HG03103 (cell line): ENCODE data around the gene UPK3A.

ENCODE experiments used
- ATAC-seq: cut with Tn5 transposase; IDR thresholded peaks from one replicate; pipeline ENCODE4 v1.9.1; 2021; ENCODE audit warnings: low read depth; ENCODE audit not compliant: unreplicated experiment

The UPK3A gene

DNA sequence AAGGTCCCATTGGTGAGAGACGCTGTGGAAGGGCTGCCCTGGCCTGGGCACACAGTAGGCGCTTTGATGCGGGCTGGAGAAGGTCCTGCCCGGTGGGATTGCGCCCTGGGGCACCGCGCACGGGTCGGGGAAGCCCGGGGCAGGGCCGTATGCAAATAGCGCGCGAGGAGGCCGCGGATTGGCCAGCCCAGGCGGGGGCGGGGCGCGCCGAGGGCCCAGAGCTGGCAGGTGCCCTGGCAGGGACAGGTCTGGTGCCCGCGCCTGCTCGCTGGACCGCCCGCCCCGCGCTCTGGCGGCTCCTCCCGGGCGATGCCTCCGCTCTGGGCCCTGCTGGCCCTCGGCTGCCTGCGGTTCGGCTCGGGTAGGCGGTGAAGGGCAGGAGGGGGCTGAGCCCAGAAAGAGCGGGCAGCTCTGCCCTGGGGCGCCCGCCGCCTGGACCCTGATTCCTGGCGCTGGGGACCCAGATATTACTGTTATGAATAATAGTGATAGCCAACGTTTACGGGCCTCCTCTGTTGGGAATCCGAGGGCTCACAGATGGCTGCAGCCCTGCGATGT is at the start of gene UPK3A:
TSS of gene UPK3A (plus strand) at position 245 of the 558 bp plus-strand sequence. CDS start at position 310, 65 bp downstream.
- no peak for ATAC-seq

DNA sequence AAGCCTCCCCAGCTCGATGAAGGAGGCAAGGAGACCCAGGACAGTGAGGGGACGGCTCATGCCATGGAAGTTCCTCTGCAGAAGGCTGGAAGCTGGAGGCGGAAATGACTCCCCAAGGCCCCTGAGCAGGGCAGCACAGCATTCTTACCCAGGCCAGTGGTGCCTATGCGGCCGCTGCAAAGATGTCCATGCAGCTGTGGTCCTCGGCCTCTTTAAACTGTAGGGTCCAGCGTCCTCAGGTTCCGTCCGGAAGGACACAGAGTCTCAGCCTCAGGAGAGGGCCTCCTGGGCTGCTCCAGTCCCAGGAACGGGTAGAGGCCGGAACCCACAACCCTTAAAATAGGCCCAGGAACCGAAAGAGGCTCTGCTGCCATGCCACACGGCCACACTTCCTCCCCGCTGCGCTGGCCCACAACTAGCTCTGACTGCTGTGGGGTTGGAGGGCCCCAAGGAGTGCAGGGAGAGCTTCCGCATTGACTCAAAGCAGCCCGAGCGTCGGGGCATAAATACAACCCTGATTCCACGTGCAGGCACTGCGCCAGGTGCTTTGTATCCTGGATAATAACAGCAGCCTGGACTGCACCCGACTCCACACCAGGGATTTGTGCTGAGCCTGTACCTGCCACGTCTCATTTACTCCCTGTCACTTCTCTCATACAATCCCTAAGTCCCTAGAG is 49.5 kb upstream of the UPK3A start:
- ATAC-seq = peak; percentile 65

DNA sequence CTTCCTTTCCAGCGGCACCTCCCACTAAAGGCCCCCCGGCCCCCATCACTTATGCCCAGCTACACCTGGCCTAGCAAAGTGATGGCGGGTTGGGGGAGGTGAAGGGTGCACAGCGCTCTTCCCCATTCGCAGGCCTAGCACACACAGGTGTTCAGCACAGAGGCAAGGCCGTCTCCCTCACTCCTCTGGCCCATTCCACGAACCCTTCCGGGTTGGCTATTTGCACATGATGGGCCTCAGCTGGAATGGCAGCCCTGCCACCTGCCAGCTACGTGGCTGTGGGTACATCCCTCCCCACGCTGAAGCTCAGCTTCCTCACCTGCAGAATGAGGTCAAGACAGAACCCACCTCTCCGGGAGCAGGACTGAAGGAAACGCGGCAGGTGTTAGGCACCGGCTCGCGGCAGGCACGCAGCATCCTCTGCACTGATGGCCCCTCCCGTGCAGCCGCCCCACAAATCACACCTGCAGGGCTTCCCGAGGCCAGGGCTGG is 48.9 kb upstream of the UPK3A start:
- ATAC-seq = no peak

DNA sequence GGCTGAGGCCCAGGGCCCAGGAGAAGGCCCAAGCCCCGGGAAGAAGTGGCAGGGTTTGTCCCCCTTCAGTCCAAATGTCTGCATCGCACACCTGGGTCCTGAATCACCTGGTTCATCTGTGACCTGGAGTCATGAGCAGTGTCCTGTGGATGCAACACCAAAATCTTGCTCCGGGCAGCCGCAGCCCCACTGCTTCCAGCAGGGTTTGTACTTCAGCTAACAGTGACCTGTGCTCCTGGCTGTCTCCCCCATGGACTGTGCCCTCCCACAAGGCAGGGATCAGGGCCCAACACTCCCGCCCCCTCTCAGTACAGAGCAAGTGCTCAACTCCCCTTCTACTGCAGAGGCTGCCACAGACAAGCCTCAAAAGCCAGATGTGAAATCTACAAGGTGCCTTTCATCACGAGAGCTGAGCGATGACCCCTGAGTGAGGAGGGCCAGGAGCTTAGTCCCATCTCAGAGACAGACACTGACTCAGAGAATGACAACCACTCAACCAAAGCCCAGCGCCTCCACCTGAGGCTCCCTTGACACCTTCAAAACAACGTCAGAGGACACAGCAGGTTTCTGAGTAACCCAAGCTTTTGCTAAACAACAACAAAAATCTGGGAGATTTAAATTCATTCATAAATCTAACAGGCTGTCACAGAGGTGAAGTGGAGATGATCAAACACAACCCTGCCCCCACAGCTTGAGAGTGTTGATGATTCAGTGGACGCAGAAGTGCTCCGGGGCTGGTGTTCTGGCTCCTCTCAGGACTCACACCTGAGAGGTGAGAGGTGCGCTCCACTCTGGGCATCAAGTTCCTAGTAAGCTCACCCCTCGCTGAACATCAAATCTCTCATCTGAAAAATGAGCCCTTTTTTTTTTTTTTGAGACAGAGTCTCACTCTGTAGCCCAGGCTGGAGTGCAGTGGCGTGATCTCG is 47.4 kb upstream of the UPK3A start:
- ATAC-seq = no peak

DNA sequence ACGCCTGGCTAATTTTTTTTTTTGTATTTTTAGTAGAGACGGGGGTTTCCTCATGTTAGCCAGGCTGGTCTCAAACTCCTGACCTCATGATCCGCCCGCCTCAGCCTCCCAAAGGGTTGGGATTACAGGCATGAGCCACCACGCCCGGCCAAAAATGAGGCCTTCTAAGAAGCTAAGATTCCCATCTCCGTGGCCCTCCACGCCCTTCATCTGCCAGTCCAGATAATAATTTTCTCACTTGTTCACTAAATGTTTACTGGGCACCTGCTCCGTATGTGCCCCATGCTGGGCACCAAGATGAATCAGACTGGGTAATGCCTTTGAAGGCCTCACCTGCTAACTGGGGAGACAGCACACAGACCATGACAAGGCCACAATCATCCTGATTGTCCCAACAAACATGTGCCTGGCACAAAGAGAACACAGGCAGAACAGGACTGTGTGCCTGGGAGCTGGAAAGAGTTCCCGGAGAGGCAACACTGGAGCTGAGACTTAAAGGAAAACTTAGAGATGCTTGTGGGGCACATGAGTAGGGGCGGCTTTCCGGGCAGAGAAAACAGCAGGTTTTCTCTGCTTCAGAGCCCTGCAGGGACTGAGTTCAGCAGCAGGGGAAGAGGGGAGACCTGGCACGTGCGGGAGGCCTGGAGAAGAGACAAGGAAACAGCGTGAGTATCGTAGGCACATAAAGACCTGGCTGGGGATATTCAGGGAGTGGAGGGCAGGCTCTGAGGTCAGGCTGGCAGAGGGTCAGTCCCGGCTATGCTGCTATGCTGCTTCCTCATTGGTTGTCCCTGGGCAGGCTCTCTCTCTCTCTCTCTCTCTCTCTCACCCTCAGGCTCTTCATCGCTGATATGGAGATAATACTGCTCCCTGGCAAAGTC is 46.4 kb upstream of the UPK3A start:
- ATAC-seq = no peak

DNA sequence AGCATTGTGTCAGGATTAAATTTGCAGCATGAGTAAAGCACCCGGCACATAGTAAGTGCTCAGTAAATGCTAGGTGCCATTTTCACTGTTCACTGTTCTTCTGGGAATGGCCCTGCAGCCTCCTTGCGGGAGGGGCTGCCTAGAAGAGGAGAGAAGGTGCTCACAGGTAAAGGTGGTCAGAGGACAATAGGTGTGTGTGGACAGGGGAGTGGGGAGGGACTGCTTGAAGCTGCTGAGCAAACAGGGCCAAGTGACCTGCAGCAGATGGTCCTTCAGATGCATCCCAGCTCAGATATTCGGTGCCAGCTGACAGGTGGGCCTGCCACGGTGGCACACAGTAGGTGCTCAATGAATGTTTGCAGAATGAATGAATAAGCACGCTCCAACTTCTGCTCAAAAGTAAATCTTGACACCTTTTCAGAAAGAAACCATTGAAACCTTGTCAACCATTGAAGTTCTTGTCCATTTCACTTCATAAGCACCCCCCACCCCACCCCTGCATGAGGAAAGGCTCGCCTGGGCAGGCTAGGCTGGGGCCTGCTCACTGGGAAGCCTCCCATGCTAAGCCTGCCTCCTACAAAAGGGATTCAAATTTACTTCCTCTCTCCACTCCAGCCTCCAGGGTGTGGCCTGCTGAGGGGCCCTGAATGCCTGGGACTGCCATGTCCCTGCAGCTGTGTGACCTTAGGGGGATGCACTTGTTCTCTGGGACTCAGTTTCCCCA is 45.6 kb upstream of the UPK3A start:
- ATAC-seq = no peak

DNA sequence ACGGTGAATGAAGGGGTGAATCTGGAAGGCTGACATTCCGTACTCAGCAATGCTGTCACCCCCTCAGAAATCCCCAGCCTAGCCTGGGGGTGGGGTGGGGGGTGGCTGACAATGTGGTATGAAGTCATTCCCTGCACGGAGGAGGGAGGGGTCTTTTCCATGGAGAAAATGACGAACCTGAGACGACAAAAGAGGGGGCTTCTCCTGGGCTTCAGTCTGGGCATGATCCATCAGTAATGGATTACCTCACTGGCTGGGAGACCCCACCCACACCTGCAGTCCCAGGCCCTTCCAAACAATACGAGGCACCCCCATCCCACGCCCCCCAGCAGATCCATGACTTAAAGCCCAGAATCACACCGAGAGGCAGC is 45.1 kb upstream of the UPK3A start:
- ATAC-seq = no peak

DNA sequence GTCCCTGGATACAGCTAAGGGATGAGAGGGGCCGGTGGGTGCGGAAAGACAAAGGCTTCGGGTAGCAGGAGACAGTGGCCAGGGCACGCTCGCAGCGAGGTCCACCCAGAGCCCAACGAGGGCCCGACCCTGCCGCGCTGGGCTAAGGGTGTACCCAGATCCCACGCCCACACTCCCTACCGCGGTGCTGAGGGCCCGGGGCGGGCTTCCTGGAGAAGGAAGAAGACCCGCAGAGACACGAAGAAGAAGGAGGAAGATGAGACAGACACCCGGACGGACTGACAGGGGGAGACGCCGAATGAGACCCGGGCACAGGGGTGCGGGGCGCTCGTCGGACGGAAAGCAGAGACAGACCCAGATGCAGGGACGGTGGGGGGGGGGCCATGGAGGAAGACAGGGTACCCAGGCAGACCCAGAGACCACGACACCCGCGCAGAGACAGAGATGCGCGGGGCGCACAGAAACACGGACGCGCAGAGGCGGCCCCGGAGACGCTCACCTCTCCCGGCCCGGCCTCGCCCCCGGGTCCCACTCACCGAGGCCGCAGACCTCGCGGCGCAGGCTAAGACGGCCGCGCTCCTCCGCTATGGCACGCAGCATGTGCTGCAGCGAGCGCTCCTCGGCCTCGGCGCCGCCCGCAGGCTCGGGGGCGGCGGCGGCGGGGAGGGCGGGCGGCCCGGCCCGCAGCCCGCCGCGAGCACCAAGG is 44.5 kb upstream of the UPK3A start:
- no peak for ATAC-seq

DNA sequence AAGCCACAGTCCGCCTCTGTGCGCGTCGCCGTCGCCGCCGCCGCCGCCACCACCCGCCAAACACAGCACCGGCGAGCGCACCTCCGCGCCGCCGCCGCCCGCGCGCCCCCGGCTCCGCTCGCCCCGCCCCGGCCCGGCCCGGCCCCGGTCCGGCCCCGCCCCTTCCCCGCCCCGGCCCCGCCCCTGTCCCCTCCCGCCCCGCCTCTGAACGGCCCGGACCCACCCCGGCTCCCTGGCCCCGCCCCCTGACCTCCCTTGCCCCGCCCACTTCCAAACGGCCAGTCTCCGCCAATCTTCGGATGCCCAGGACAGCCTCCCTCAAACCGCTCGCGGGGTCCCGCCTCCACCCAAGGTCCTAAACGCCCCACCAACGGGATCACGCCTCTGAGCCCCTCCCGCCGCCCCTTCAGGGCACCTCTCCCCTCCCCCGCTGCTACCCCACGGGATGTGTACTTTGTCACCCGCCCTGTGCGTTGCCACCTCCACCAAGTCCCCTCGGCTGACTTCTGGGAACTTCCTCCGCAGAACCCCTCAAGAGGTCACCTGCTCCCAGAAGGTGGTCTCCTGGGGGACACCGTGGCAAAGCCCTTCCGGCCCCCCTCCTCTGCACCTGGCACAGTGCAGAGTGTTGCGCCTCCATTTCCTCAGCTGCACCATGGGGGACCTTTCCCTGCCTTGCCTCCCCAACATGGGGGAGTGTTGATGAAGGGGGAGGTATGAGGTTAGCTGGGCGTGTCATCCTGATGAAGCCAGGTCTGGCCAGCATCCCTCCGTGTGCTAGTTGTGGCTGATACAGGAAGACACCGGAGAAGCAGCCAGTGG is 43.7 kb upstream of the UPK3A start, which contains the start of gene KIAA0930:
TSS of gene KIAA0930 (minus strand) at position 85 of the 822 bp plus-strand sequence. CDS start 191 bp downstream, outside the sequence.
- no peak for ATAC-seq

DNA sequence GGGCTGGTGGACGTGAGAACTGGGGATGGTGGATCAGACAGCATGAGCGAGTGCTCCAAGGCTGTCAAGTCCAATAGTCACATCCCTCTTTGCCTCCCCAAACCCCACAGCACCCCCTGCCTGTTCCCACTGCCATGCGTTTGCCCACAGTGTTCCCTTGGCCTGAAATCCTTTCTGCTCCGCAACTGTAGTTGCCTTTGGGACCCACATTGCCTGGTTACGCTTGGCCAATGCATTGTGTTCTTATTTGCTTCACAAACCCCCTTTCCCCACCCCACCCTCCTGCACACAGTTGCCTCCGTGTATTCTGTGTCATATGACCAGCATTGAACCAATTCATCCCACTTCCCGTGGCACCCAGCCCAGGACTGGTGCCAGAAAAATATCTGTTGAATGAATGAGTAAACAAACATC is 42.0 kb upstream of the UPK3A start:
- ATAC-seq = no peak

DNA sequence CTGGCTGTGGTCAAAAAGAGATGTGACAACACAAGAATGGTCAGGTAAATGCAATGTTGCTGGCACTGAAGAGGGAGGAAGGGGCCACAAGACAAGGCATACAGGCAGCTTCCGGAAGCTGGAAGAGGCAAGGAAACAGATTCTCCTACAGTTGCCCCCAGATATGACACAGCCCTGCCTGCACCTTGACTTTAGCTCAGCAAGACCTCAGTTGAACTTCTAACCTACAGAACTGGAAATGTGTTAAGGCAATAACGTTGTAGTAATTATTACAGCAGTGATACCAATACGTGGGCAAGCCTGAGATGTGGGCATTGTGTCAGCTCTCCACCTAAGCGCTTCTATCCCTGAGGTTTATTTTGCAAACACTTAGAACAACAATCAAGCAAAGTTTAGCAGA is 39.8 kb upstream of the UPK3A start:
- ATAC-seq = no peak

DNA sequence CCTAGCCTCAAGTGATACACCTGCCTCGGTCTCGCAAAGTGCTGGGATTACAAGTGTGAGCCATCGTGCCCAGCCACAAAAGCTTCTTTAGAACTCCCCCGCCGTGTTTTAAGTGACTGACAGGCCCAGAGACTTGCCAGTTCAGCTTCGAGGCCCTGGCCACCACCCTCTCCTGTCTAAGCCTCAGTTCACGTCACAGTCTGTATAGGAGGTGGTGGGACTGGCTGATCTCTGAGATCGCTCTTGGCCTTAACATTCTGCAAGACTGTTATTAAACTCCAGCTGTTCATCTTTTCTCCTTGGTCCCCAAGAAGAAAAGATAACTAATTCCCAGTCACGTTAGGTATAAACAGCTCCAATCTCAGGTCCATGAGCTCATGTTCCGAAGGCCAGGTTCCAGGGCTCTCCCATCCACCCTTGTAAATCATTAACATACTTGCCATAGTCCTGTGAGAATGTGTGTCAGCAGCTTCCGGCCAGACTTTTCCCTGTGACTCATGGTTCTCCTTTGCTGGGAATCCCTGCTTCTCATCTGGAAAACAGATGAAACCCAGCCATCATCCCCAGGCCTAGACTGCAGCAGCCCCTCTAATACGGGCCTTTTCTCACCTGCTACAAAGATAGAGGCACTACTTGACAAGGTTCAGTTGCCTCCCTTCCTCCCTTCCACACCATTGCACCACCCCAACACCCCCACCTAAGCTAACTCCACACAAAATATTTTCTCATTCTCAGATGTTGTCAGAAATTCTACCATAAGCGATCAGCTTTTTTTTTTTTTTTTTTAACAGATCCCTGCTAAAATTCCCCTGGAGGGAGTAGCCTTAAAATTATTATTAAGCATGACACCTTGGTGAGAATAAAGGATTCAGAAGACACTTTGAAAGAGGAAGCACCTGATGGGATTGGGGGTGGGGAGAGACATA is 38.4 kb upstream of the UPK3A start:
- ATAC-seq = no peak

DNA sequence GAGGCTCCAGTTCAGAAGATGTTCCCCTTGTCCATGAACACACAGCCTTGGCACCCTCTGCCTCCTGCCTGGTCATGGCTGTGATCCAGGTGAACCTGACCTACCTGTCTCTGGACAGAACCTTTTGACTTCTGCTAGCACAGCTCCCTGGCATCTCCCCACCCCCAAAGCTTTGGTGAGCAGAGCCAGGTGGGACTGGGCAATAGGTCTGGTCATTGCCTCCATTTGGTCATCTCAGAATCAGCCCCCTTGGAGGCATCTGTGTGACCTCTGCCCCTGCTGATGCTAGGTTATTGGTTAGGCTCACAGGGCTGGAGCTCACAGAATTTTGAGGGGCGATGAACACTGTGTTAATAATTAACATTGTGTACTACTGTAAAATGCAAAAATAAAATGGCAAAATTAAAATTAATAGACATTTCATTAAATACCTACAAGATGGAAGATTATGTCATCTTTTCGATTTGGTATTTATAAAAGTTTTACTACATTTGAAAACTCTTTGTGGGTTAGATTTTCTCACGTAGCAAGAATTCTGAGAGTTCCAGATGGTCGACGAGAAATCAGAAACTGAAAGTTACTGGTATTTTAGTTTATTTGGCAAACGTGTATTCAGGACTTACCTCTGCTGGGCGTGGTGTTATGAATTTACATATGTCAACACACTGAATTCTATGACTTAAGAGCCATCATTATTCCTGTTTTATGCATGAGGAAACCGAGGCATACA is 35.8 kb upstream of the UPK3A start:
- no peak for ATAC-seq

DNA sequence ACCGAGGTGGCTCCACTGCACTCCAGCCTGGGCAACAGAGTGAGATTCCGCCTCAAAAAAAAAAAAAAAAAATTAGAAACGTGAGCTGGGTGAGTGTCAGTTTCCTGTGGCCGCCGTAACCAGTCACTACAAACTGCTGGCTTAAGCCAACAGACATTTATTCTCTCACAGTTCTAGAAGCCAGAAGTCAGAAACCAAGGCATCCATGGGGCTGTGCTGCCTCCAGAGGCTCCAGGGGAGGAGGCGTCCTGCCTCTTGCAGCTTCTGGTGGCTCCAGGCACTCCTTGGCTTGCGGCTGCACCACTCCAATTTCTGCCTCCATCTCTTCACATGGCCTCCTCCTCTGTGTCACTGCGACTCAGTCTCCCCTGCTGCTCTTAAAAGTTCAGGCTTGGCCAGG is 32.9 kb upstream of the UPK3A start:
- no peak for ATAC-seq

DNA sequence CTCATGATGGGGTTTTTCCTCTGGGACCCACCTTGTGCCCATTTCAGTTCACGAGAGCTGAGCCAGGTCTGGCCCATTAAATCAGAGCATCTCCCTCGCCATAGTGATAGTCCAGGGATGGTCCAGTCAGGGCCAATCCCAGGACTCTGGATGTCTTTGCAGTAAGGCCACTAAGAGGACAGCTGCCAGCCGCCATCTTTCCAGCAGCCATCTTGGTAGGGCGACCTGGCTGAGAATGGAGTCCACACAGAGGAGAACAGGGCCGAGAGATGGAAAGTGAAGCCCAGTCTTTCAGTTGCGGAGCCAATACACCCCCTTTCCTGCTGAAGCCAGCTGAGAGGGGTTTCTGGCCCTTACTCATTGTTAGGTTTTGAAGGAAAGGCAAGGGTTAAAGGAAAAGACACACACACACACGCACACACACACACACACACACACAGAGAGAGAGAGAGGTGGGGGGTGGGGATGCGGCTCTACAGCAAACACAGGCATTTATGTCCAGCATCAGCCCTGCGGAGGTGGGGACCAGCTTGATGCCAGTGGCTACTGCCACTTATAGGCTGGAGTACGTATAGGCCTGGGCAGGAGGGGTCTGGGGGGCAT is 31.6 kb upstream of the UPK3A start:
- no peak for ATAC-seq

DNA sequence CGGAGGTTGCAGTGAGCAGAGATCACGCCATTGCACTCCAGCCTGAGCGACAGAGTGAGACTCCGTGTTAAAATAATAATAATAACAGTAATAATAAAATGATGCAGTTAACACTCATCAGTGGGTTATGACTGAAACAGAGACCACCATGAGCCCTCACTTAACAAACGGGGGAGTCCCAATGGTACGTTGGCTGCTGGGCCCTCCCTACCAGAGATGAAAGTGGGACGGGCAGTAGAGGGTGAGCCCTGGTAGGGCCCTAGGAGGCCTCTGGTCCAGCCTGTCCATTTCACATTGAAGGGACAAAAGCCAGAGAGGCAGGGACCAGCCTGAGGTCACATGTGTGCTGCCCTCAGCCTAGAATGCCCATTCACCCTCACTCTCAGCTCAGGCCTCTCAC is 30.4 kb upstream of the UPK3A start:
- ATAC-seq = no peak
